Astrocyte of the spinal cord (primary cell): ENCODE data around the gene ZMYM4.
A peak's percentile ranks its signal among the peaks of the same experiment; 100 is the strongest.
"Not testable (repeated sequence)": the region's sequence is repeated elsewhere in the genome, so short reads cannot be mapped to it uniquely, and the experiment has no call there.

ENCODE experiments used
- DNase-seq: peaks from one replicate; pipeline ENCODE4 v3.0.0; 2011; ENCODE audit warnings: low read depth, low spot score
- H3K4me3 ChIP-seq: 2 replicates; pipeline ENCODE4 v1.5.1; 2011; ENCODE audit warnings: low read depth, mild to moderate bottlenecking, low read length, moderate library complexity
- in situ Hi-C: cut with HindIII; loops from 2 replicates; pipeline ENCODE4 v1.10.0; 2017; ENCODE audit warnings: low sequenced_read_pairs
- TF ChIP-seq, protein P1 (sequence below): IDR thresholded peaks from 2 replicates; pipeline ENCODE4 v1.5.1; 2012; ENCODE audit warnings: low read depth, mild to moderate bottlenecking, low read length, inconsistent platforms

The ZMYM4 gene

DNA sequence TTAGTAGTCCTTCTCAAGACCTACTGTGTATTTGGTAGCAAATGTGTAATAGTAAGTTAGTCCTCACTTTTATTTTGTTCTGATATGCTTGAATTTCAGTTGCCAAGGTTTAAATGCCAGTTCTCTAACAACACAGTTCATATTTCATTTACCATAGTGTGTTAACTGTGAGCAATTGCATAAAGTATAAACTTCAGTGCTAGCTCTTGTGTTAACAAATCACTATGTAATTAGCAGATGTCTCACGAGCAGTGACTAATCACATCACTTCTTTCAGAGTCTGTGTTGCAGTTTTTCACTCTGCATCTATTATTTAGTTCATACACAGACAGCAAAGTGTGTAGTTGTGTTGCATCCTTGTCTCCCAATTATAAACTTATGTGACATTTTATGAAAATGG is 47.8 kb downstream of the ZMYM4 start:
- H3K4me3 ChIP-seq = no peak overlapping the region
- no peak for DNase-seq

DNA sequence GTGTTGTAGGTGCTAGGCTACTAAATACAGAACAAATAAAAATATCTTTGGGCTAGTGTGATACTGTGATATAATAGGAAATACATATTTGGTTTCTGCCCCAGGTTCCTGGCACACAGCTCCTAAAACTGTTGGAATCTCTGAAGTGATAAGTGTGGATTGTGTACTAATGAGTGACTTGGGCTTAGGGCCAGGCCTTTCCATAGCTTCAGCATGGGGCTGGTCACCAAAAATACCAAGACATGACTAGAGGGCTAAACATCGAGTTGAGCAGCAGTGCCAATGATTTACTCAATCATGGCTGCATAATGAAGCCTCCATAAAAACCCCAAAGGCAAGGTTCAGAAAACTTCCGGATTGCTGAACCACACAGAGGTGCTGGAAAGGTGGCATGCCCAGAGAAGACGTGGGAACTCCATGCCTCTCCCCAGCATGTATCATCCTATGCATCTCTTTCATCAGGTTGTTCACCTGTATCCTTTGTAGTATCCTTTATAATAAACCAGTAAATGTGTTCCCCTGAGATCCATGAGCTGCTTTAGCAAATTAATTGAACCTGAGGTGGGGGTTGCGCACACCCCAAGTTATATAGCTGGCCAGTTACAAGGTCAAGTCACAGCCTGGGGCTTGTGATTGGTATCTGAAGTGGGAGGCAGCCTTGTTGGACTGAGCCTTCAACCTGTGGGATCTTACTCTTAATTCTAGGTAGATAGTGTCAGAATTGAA is 51.6 kb downstream of the ZMYM4 start:
- no peak overlapping the region for H3K4me3 ChIP-seq
- TF ChIP-seq, protein P1, sequence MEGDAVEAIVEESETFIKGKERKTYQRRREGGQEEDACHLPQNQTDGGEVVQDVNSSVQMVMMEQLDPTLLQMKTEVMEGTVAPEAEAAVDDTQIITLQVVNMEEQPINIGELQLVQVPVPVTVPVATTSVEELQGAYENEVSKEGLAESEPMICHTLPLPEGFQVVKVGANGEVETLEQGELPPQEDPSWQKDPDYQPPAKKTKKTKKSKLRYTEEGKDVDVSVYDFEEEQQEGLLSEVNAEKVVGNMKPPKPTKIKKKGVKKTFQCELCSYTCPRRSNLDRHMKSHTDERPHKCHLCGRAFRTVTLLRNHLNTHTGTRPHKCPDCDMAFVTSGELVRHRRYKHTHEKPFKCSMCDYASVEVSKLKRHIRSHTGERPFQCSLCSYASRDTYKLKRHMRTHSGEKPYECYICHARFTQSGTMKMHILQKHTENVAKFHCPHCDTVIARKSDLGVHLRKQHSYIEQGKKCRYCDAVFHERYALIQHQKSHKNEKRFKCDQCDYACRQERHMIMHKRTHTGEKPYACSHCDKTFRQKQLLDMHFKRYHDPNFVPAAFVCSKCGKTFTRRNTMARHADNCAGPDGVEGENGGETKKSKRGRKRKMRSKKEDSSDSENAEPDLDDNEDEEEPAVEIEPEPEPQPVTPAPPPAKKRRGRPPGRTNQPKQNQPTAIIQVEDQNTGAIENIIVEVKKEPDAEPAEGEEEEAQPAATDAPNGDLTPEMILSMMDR = no peak
- peak; percentile 29 for DNase-seq
- in situ Hi-C loops = no loop called here

More for the DNA sequence above, 47.8 kb downstream of the ZMYM4 start:
- in situ Hi-C loops = no loop called here
- TF ChIP-seq, protein P1 = no peak

DNA sequence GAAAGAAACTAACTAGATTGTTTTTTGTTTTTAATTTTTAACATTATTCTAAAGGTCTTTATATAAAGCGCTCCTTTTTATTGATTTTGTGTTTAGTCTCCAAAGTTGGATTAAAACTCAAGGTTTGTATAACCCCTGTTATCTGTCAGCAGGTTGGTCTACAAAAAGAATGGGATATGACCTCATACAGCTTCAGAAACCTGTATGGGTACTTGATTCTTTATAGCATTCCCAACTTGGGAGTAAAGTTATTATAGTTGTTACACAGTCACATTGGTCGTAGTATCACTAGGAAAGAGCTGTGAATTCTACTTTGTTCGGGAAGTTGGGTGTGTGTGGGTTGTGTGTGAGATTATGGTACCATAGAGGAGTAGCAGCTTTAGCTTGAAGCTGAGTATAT is 52.4 kb downstream of the ZMYM4 start:
- in situ Hi-C loops = no loop called here

DNA sequence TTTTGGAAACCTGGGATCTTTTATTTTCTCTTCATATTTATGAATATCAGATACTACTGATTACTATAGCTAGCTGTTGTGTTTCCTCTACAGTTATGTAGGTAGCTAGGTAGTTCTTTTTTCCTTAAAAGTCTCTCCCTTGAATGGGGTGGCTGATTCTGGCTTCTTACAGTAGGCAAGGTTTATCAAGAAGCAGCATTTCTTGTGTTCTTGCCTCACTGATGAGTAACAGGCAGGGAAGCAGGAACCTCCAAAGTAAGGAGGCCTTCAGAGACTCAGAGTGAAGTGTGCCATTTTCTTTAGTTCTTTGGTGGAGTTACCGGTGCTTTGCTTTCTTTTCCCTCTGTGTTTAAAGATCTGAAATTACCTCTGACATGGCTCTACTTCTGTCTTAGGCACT is 56.0 kb downstream of the ZMYM4 start:
- H3K4me3 ChIP-seq = no peak overlapping the region
- DNase-seq = peak; percentile 23
- TF ChIP-seq, protein P1 = no peak
- in situ Hi-C loops = no loop called here

More for the DNA sequence above, 52.4 kb downstream of the ZMYM4 start:
- TF ChIP-seq, protein P1 = no peak
- H3K4me3 ChIP-seq = no peak overlapping the region
- no peak for DNase-seq

- no peak overlapping the region for H3K4me3 ChIP-seq
- TF ChIP-seq, protein P1 = no peak
- in situ Hi-C loops = no loop called here
- no peak for DNase-seq
These were observed 57.8 kb downstream of the ZMYM4 start for GRCh38 chr1:35326246-35326866.

DNA sequence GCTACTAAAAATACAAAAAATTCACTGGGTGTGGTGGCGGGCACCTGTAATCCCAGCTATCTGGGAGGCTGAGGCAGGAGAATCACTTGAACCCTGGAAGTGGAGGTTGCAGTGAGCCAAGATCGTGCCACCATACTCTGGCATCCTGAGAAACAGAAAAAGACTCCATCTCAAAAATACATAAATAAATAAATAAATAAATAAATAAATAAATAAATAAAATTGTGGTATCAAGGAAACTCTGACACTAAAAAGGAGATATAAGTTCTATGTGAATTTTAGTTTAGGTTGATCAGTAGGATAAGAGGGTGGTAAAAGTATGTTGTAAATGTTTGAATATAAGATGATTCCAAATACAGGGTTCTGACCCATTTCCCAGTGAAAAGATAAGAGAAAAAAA is 63.1 kb downstream of the ZMYM4 start:
- H3K4me3 ChIP-seq, in situ Hi-C loops: not testable (repeated sequence)

GRCh38 chr1:35334485-35334884 is 66.0 kb downstream of the ZMYM4 start:
- no peak for DNase-seq
- TF ChIP-seq, protein P1 = no peak
- in situ Hi-C loops = no loop called here
- H3K4me3 ChIP-seq = no peak overlapping the region

More for the DNA sequence above, 63.1 kb downstream of the ZMYM4 start:
- not testable (repeated sequence) for DNase-seq
